ENCODE results near the gene CCDC180.
"Not testable (repeated sequence)": the region's sequence is repeated elsewhere in the genome, so short reads cannot be mapped to it uniquely, and the experiment has no call there.

Gene CCDC180

GRCh38 chr9:97311798-97312500 is 4.5 kb downstream of the CCDC180 start:
- no peak for DNase-seq

DNA sequence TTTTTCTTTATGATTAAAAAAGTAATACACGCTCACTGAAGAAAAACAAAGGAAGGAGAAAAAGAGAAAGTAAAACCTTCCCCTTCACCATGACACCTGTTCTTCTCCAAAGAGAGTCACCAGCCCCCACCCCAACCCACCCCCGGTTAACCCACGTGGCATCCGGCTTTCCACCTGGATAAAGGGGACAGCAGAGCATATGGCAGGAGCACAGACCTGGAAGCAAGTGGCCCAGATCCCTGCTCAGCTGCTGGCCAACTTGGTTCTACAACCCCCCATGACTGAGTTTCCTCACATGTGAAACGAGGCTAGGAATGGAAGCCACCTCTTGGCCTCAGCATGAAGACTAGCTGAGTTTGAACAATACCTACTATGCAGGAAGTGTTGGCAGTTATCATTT is 5.1 kb downstream of the CCDC180 start:
- no peak for DNase-seq

GRCh38 chr9:97313243-97313642 is 5.8 kb downstream of the CCDC180 start:
- no peak for DNase-seq

DNA sequence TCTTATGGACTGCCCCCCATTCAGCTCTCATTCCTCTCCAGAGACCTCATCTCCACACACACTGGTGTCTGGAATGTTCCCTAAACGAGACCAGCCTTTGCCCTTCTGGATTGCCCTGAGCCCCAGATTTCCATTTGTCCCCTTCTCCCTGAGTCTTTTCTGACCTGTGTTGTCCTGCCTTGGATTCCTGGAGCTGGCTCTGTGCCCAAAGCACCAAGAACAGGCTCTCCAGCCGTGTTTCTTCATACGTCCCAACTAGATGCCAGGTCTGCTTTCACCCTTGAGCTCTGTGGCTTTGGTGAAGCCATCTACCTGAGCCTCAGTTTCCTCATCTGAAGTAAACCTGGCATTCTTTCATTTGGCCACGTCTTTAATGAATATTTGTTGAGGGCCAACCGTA is 6.3 kb downstream of the CCDC180 start:
- no peak for DNase-seq

- DNase-seq: no peak
Observed at GRCh38 chr9:97314503-97314902, 7.0 kb downstream of the CCDC180 start.

- no peak for DNase-seq
Observed at GRCh38 chr9:97315550-97315949, 8.1 kb downstream of the CCDC180 start.

GRCh38 chr9:97316904-97317303 is 9.4 kb downstream of the CCDC180 start:
- DNase-seq: no peak

DNA sequence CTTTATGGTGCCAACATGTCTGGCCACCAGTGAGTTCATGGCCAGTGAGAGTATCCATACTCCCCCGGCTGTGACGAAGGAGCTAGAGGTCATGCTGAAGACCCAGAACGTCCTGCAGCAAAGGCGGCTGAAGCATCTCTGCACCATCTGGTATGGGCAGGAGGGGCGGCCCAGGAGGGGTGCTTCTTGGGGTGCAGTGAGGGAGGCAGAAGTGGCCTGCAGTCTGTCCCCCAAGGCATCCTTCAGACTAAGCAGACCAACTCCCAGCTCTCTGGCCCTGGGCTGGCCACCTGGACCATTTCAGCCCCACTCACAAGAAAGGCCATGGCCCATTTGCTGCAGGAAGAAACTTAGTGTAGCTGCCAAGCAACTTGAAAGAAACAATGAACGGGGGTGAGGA is 11.0 kb downstream of the CCDC180 start:
- DNase-seq: no peak

DNA sequence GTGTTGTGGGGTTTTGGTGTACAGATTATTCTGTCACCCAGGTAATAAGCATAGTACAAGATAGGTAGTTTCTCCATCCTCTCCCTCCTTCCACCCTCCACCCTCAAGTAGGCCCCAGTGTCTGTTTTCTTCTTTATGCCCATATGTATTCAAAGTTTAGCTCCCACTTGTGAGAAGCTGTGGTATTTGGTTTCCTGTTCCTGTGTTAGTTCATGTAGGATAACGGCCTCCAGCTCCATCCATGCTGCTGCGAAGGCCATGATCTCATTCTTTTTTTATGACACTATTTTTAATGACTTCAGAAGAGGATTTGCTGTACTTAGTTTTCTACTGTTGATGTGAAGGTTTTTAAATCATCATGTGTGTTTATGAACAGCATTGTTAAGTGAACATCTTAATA is 11.9 kb downstream of the CCDC180 start:
- no peak for DNase-seq

DNA sequence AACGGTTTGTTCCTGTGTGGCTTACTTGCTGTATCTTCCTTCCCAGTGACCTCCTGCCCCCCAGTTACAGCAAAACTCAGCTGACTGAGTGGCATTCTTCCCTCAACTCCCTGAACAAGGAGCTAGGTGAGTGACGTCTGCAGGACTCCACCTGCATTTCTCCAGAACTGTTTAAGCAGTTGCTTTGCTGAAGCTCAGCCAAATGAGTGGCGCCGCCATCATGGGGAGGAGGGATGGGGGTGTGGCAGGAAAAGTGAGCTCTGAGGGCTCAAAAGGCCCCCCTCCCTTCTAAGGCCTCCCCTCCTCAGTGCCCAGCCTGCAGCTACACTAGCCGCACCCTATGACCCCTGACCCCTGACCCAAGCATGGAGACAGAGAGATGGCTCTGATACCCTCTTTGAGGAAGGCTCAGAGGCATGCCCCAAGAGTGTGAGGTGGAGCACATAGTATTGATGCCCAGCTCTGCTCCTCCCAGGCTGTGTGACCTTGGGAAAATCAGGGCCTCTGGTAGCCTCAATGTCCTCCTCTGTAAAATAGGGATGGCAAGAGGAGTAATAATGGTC is 12.7 kb downstream of the CCDC180 start:
- no peak for DNase-seq

DNA sequence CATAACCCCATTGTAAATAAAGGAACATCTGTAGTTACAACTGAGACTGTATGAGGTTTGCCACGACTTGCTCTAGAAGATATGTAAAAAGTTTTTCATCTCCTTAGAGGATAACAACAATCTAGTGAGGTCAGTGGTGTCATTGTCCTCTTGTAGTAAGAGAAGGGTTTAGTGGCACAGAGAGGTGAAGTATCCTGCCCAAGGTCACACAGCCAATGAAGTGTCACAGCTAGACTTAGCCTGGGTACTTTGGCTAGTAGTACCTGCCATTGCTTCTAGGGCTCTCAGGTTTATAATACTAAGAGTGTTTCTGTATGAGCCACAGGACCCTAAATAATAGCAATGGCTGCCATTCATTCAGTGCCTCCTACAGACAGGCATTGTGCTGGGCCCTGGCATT is 13.8 kb downstream of the CCDC180 start:
- DNase-seq: no peak

- no peak for DNase-seq
Observed at GRCh38 chr9:97321691-97322090, 14.2 kb downstream of the CCDC180 start.

GRCh38 chr9:97322105-97322504 is 14.6 kb downstream of the CCDC180 start:
- DNase-seq: no peak

- DNase-seq: no peak
Observed at GRCh38 chr9:97324954-97325353, 17.5 kb downstream of the CCDC180 start.

- DNase-seq: no peak
Observed at GRCh38 chr9:97327562-97327961, 20.1 kb downstream of the CCDC180 start.

GRCh38 chr9:97332993-97333392 is 25.5 kb downstream of the CCDC180 start:
- no peak for DNase-seq

- DNase-seq: not testable (repeated sequence)
Observed at GRCh38 chr9:97335622-97336021, 28.2 kb downstream of the CCDC180 start.

GRCh38 chr9:97348871-97349270 is 41.4 kb downstream of the CCDC180 start:
- DNase-seq: no peak

DNA sequence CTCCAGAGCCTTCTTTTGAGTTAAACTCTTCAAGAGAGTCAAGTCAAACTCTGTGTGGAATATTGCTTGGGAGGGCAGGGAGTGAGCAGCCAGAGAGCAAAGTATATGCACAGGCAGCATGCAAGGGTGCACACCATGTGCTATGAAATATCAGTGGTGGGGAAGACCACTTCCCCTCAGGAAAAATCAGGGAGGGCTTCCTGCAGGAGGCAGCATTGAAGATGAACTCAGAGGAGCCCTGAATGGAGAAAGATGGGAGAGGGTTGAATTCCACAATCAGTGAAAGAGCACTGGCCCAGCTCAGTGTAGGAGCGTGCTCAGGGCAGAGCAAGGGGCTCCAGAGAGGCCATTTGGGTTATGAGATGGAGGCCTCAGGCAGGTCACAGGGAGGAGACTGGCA is 41.9 kb downstream of the CCDC180 start:
- DNase-seq: no peak

DNA sequence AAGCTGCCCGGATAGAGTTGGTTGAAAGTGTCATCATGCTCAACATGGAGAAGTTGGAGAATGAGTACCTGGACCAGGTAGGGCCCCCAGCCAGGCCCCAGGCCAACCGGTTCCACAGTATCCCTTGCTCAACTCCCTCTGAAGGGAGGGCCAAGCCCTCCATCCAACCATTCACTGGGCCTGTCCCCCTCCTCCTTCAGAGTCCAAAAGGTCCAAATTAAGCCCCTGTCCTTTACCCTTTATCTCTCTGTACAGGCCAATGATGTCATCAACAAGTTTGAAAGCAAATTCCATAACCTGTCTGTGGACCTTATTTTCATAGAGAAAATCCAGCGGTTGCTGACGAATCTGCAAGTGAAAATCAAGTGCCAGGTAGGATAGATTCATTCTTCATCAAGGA is 47.2 kb downstream of the CCDC180 start:
- no peak for DNase-seq

DNA sequence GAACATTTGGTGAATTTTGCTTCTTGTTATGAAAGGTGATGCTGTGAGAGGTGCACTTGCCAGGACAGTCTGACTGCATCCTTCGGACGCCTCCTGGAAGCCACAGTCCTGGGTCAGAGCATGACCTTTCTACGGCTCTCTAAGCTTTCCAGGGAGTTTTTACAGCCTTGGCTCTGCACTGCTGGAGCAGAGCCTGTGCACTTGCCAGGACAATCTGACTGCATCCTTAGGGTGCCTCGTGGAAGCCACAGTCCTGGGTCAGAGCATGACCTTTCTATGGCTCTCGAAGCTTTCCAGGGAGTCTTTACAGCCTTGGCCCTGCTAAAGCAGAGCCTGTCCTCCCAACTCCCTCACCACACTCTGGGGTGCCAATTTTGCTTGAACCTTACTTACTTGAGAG is 49.6 kb downstream of the CCDC180 start:
- no peak for DNase-seq
